ENCODE results near the gene SLC66A2.

- no peak for TF ChIP-seq CTCF (IDR thresholded peaks at IDR 0.05)
- no peak for TF ChIP-seq EP300 (IDR thresholded peaks at IDR 0.05; ENCODE audit: low read depth)
- TF ChIP-seq POLR2A (IDR thresholded peaks at IDR 0.05) = no peak
- TF ChIP-seq POLR2AphosphoS5 (IDR thresholded peaks at IDR 0.05) = no peak
Measured at GRCh38 chr18:79873449-79874110, 77.9 kb downstream of the SLC66A2 start.

Measured in transverse colon (tissue), 4 donors.